C4-2B (cell line): ENCODE measurements around the gene CRY1.
"Not testable (repeated sequence)": the region's sequence is repeated elsewhere in the genome, so short reads cannot be mapped to it uniquely, and the experiment has no call there.

ENCODE experiments used
- ZFX ChIP-seq: fragments of 450-650 bp; IDR thresholded peaks from 2 replicates; pipeline ENCODE4 v1.6.1; 2017
- TF ChIP-seq, protein P1 (sequence below): fragments of 450-650 bp; conservative IDR thresholded peaks from 2 replicates; pipeline ENCODE4 v1.5.1; 2017; ENCODE audit warnings: mild to moderate bottlenecking

DNA sequence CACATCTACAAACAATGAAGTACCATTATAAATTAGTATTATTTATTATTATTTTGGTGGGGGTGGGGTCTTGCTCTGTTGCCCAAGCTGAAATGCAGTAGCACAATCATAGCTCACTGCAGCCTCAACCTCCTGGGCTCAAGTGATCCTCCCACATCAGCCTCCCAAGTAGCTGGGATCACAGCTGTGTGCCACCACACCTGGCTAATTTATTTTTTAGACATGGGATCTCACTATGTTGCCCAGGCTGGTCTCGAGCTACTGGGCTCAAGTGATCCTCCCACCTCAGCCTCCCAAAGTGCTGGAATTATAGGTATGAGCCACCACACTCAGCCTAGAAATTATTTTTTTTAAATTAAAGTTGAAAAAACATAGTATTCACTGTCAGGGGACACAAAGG, 15.0 kb upstream of the CRY1 start:
- TF ChIP-seq, protein P1, sequence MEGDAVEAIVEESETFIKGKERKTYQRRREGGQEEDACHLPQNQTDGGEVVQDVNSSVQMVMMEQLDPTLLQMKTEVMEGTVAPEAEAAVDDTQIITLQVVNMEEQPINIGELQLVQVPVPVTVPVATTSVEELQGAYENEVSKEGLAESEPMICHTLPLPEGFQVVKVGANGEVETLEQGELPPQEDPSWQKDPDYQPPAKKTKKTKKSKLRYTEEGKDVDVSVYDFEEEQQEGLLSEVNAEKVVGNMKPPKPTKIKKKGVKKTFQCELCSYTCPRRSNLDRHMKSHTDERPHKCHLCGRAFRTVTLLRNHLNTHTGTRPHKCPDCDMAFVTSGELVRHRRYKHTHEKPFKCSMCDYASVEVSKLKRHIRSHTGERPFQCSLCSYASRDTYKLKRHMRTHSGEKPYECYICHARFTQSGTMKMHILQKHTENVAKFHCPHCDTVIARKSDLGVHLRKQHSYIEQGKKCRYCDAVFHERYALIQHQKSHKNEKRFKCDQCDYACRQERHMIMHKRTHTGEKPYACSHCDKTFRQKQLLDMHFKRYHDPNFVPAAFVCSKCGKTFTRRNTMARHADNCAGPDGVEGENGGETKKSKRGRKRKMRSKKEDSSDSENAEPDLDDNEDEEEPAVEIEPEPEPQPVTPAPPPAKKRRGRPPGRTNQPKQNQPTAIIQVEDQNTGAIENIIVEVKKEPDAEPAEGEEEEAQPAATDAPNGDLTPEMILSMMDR: not testable (repeated sequence)
- not testable (repeated sequence) for TF ChIP-seq ZFX
